K562 treated with DMSO at 1 percent for 12 hours (cell line): ENCODE measurements around the gene HMCN1. TPM values are rescaled to one million over a fixed set of nuclear protein-coding genes. Genes with fewer than 3 reads are reported as not detected.

Experiments used
- total RNA-seq: library from RNA; unstranded; fragments of 300-600 nt; gene quantifications from 2 replicates; pipeline ENCODE4 v1.2.3, GENCODE V29; 2022; ENCODE audit not compliant: insufficient read depth

Gene HMCN1
- 0.03 and 0.12 TPM in 2 replicates for total RNA-seq

GRCh38 chr1:185733818-185734735 is at the start of gene HMCN1:
Gene HMCN1, plus strand, starts transcription at chr1:185734391. Its CDS starts 389 bp downstream, at chr1:185734780.

